GM21526 (cell line): Measurements from ENCODE around the gene UCHL5.

Experiments used
- ATAC-seq: cut with Tn5 transposase; IDR thresholded peaks from one replicate; pipeline ENCODE4 v1.9.1; 2021; ENCODE audit warnings: moderate library complexity; ENCODE audit not compliant: unreplicated experiment, low FRiP score

The UCHL5 gene

DNA sequence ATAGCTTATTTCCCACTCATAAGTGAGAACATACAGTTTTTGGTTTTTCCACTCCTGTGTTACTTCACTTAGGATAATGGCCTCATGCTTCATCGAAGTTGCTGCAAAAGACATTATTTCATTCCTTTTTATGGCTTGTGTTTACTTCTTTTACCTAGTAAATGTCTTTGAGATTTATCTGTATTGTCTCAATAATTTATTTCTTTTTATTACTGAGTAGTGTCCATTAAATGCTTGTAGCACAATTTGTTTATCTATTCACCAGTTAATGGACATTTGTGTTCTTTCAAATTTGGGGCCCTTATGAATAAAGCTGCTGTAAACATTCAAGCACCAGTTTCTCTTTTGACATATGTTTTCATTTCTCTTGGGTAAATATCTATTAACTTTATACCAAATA, 86.0 kb downstream of the UCHL5 start:
- ATAC-seq, result no peak

DNA sequence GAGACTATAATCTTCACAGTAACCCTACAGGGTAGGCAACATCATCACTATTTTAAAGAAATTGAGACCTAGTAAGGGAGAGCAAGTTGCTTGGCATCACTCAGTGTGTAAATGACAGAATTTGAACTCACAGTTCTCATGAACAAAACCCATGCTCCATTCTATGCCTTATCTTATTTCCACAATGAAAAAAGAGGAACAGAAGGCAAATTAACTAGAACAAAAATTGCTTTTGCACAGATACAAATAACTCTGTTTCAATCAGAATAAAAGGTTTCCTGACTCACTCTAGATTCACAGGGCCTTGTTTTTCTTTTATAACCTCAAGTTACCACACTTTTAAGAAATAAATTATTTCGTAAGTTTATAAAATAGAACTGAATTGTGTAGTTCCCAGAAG, 90.1 kb downstream of the UCHL5 start:
- no peak for ATAC-seq

DNA sequence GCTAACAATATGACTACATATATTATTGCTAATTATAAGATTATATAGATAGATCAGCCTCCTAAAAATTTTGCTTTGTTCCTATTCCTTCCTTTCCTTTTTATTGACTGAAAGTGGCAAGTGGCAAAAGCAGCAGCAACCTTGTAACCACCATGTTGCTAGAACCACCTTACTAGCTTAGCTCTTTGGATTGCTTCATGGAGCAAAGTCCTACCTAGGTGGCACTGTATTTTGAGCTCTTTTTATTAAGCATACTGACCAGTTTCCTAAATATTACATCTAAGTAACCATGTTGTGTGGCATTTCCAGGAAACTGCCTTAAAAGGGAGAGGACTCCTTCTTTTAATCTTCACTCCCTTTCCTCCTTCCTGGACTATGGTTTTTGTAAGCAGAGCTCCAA, 90.8 kb downstream of the UCHL5 start:
- ATAC-seq, result no peak

DNA sequence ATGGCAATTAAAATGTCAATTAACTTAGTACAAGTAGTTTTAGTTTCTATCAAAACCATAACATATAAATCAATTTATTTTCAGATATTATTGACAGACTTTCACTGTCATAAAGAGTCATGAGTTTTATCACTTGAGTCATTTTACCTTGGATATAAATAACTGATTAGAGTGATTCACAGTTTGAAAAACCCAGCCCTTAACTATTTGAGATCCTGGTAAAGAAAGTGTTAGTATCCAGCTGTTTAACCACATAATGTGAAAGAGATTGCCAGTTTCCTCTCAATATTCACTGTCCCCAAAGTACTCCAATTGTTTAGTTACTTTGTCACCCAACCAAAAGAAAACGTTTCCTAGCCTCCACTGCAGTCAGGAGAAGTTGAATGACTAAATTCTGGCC, 91.3 kb downstream of the UCHL5 start:
- ATAC-seq, result no peak

DNA sequence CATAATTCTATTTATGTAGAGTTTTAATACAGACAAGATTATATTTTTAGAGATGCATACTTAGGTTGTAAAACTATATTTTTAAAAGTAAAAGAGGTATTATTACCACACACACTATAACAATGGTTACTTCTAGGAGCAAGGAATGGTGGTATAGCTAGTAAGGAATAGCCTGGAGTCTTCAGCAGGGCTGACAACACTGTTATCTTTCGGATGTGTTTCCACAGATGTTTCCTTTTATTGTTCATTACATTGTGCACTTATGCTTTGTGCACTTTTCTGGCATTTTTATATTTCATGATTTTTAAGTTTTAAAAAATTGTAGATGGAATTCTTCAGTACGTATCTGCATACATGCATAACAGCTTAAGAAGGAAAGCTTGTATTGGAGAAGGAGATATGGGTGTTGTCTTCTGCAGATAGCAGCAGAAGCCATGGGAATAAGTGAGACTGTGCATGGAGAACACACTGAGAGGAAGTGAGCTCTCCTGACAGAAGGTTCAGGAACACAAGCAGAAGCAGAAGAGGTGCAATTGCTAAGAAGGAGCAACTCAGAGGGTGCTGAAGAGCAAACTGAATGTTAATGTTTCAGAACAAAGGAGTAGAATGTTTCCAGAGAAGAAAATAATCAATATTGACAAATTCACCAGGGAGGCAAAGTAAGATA, 91.8 kb downstream of the UCHL5 start:
- no peak for ATAC-seq

DNA sequence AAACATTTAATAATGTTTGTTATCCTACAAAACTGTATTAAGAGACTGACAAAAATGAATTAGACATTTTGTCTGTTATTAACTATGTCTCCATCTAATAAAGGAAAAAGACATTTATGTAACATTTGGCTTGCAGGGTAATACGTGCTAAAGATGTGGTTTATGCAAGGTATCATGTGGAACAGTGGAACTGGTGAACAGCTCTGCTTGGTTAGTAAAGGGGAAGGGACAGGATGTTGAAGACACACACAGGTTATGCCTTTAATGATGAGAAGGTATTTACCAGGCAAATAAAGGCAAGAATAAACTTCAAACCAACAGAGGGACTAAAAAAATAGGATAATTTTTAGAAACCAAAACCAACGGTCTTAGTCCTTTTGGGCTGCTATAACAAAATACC, 93.1 kb downstream of the UCHL5 start:
- no peak for ATAC-seq

DNA sequence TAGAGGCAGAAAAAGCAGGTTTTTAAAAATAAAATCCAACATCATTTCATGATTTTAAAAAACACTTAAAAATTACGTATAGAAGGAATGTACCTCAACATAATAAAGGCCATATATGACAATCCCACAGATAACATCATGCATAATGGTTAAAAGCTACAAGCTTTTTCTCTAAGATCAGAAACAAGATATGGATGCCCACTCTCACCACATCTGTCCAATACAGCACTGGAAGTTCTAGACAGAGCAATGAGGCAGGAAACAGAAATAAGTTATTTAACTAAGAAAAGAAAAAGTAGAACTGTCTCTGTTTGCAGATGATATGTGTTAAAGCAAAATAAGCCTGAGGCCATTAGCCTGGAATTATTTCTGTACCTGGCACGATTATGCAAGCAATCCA, 96.3 kb downstream of the UCHL5 start:
- no peak for ATAC-seq
